B cell (primary cell): ENCODE results near the gene PDK4. TPM values are rescaled to one million over a fixed set of nuclear protein-coding genes. Genes with fewer than 3 reads are reported as not detected.

Experiments used
- ATAC-seq: fragments of 200-7000 bp; cut with Tn5 transposase; one replicate; pipeline ENCODE4 v1.10.0; 2021; ENCODE audit warnings: low read depth, mild to moderate bottlenecking, moderate number of reproducible peaks, moderate library complexity
- CTCF ChIA-PET: fragments of 350-600 bp; sonication (Branson Sonifier 250); formaldehyde crosslinking; loops from one replicate; lab custom pipeline; 2021; ENCODE audit warnings: antibody characterized with exemption, inconsistent platforms; lab: Charles Lee
- POLR2A ChIA-PET: fragments of 350-600 bp; sonication (Branson Sonifier 250); formaldehyde crosslinking; loops from one replicate; lab custom pipeline; 2021; ENCODE audit warnings: antibody characterized with exemption; lab: Charles Lee
- DNase-seq: peaks from one replicate; pipeline ENCODE4 v3.0.0; 2013
- H2AFZ ChIP-seq: 2 replicates; pipeline ENCODE4 v1.6.1; 2012; ENCODE audit warnings: mild to moderate bottlenecking, low read depth, low read length; ENCODE audit not compliant: insufficient read depth, poor library complexity, severe bottlenecking
- H3K27ac ChIP-seq, 2 donors: 1 replicate in 1 of 2; 2 replicates in 1 of 2; pipeline ENCODE4 v1.5.1; 2012 to 2013; ENCODE audit warnings: low read length in 2 of 2, mild to moderate bottlenecking in 2 of 2, moderate library complexity in 1 of 2
- H3K27me3 ChIP-seq, 4 experiments: fragments of 200-600 bp in 1 of 4; sonication (generic) in 1 of 4; replicated peaks in 1 of 4; 1 replicate in 2 of 4; 2 replicates in 2 of 4; pipeline versions ENCODE4 v1.6.1 to v1.7.0; 2013 to 2016; ENCODE audit warnings: low read length in 3 of 4, mild to moderate bottlenecking in 2 of 4, mixed read lengths in 1 of 4, moderate library complexity in 1 of 4; ENCODE audit not compliant: insufficient read depth in 4 of 4, control insufficient read depth in 3 of 4; ENCODE audit errors: control extremely low read depth in 1 of 4
- H3K36me3 ChIP-seq, 2 experiments: replicated peaks in 1 of 2; 1 replicate in 1 of 2; 2 replicates in 1 of 2; pipeline versions ENCODE4 v1.6.1 to v1.7.1; 2013; ENCODE audit warnings: low read length in 1 of 2; ENCODE audit not compliant: insufficient read depth in 2 of 2, control insufficient read depth in 1 of 2; ENCODE audit errors: control extremely low read depth in 1 of 2, extremely low read depth in 1 of 2
- H3K4me1 ChIP-seq, 2 donors: fragments of 200-600 bp in 1 of 2; sonication (generic) in 1 of 2; 1 replicate in 1 of 2; 2 replicates in 1 of 2; pipeline versions ENCODE4 v1.5.1 to v1.6.1; 2013 to 2017; ENCODE audit warnings: low read length in 2 of 2; ENCODE audit not compliant: control insufficient read depth in 2 of 2, insufficient read depth in 2 of 2
- H3K4me2 ChIP-seq: replicated peaks from 2 replicates; pipeline ENCODE3; 2012; ENCODE audit warnings: mild to moderate bottlenecking, low read depth, low read length; ENCODE audit not compliant: poor library complexity, severe bottlenecking
- H3K4me3 ChIP-seq, 5 experiments: fragments of 200-600 bp in 1 of 5; sonication (generic) in 1 of 5; 1 replicate in 3 of 5; 2 replicates in 2 of 5; pipeline versions ENCODE4 v1.5.1 to v1.7.0; 2011 to 2016; ENCODE audit warnings: low read length in 4 of 5, mild to moderate bottlenecking in 4 of 5, low read depth in 2 of 5, control low read depth in 1 of 5, moderate library complexity in 1 of 5; ENCODE audit not compliant: insufficient read depth in 1 of 5; ENCODE audit errors: control extremely low read depth in 1 of 5, extremely low read depth in 1 of 5
- H3K79me2 ChIP-seq: fragments of 200-600 bp; sonication (generic); one replicate; pipeline ENCODE4 v1.6.0; 2016; ENCODE audit warnings: low read length; ENCODE audit not compliant: control insufficient read depth, insufficient read depth
- H3K9ac ChIP-seq: fragments of 200-600 bp; sonication (generic); 2 replicates; pipeline ENCODE4 v1.6.1; 2017; ENCODE audit warnings: mild to moderate bottlenecking, low read length, moderate library complexity
- H3K9me3 ChIP-seq, 3 donors: one replicate each; pipeline versions ENCODE4 v1.6.1 to v1.7.1; 2013; ENCODE audit warnings: low read length in 2 of 3; ENCODE audit not compliant: control insufficient read depth in 2 of 3, insufficient read depth in 1 of 3; ENCODE audit errors: control extremely low read depth in 1 of 3
- H4K20me1 ChIP-seq: 2 replicates; pipeline ENCODE4 v1.6.0; 2012; ENCODE audit warnings: mild to moderate bottlenecking, low read length; ENCODE audit not compliant: insufficient read depth, control insufficient read depth, poor library complexity, severe bottlenecking
- H3K27ac Mint-ChIP-seq: one replicate; pipeline ENCODE4 v1.8.0; 2021; ENCODE audit warnings: mixed read lengths
- H3K27me3 Mint-ChIP-seq: one replicate; pipeline ENCODE4 v1.8.0; 2021; ENCODE audit warnings: mixed read lengths
- H3K4me1 Mint-ChIP-seq: one replicate; pipeline ENCODE4 v1.8.0; 2021; ENCODE audit warnings: mixed read lengths
- H3K4me3 Mint-ChIP-seq: one replicate; pipeline ENCODE4 v1.8.0; 2021; ENCODE audit warnings: mixed read lengths
- H3K9me3 Mint-ChIP-seq: one replicate; pipeline ENCODE4 v1.8.0; 2022; ENCODE audit warnings: mixed read lengths; ENCODE audit not compliant: insufficient read depth
- EZH2 ChIP-seq: IDR thresholded peaks from 2 replicates; pipeline ENCODE4 v1.6.1; 2012; ENCODE audit warnings: borderline replicate concordance, low read depth, mild to moderate bottlenecking, moderate library complexity, low read length; ENCODE audit not compliant: insufficient read depth, poor library complexity, severe bottlenecking
- WGBS: methylation state at CpG from one replicate; pipeline ENCODE4 v1.1.5; 2013; ENCODE audit warnings: missing lambda C conversion rate; ENCODE audit not compliant: insufficient coverage; 5-methylcytosine and 5-hydroxymethylcytosine counted together
- intact Hi-C: fragments of 100-400 bp; cut with micrococcal nuclease; formaldehyde crosslinking; loops from one replicate; pipeline ENCODE4 v1.10.0; 2022
- polyA plus RNA-seq: library from polyadenylated mRNA; depleted of rRNA; stranded (reverse); fragments of >200 nt; gene quantifications from 2 replicates; pipeline ENCODE4 v1.2.3, GENCODE V29; 2012
- total RNA-seq, 2 donors: library from RNA; stranded (reverse); fragments of 120-200 nt in 1 of 2; gene quantifications; 1 replicate in 1 of 2; 2 replicates in 1 of 2; pipeline versions ENCODE4 v1.2.3 to v1.2.4, GENCODE V29; 2013 to 2022
- TF ChIP-seq, protein P1 (sequence below): fragments of 200-600 bp; IDR thresholded peaks from one replicate; pipeline ENCODE4 v1.8.0; 2022; ENCODE audit warnings: antibody characterized with exemption, mild to moderate bottlenecking

PDK4 gene
- total and polyA plus RNA-seq, 2 donors (not counting 1 experiment from before 2014, with no cell fraction given): 0.54 to 6.8 TPM

DNA sequence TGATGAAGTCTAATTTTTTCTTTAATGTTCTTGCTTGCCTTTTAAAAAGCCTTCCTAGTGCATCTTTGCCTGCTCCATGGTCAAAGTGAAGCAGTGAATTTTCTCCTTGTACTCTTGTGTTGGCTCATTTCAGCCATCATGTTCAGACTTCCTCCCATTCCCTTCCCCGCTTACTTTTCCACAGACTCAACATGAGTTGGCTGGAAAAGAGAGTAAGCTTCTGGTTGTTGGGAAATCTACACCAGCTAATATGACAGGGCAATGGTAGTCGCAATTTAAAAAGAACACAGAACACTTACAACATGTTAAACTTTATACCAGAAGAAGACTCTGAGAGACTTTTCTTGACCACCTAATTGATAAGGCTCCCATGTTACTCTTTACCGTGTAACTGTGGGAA is 24.3 kb upstream of the PDK4 start:
- Mint-ChIP-seq H3K4me1 (no peaks in the 10 kb centered on the region), H3K27ac (no peak overlapping the region), H3K4me3 (no peak overlapping the region), H3K27me3 (peaks cover 13% of the 10 kb centered on the region), H3K9me3 (no peaks in the 10 kb centered on the region)
- Histone ChIP-seq H4K20me1 (no peaks in the 10 kb centered on the region), H3K9me3 (no peaks in the 10 kb centered on the region), H3K4me2 (no peak overlapping the region), H2AFZ (no peak overlapping the region), H3K79me2 (no peaks in the 10 kb centered on the region), H3K27ac (no peak overlapping the region), H3K27me3 (no peaks in the 10 kb centered on the region), H3K4me3 (no peak overlapping the region), H3K4me1 (no peaks in the 10 kb centered on the region), H3K36me3 (no peaks in the 10 kb centered on the region), H3K9ac (no peak overlapping the region)
- TF ChIP-seq, protein P1, sequence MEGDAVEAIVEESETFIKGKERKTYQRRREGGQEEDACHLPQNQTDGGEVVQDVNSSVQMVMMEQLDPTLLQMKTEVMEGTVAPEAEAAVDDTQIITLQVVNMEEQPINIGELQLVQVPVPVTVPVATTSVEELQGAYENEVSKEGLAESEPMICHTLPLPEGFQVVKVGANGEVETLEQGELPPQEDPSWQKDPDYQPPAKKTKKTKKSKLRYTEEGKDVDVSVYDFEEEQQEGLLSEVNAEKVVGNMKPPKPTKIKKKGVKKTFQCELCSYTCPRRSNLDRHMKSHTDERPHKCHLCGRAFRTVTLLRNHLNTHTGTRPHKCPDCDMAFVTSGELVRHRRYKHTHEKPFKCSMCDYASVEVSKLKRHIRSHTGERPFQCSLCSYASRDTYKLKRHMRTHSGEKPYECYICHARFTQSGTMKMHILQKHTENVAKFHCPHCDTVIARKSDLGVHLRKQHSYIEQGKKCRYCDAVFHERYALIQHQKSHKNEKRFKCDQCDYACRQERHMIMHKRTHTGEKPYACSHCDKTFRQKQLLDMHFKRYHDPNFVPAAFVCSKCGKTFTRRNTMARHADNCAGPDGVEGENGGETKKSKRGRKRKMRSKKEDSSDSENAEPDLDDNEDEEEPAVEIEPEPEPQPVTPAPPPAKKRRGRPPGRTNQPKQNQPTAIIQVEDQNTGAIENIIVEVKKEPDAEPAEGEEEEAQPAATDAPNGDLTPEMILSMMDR: no peak
- no peak for TF ChIP-seq EZH2
- no peak for ATAC-seq
- intact Hi-C loops: no loop called here
- POLR2A ChIA-PET: no interaction called here
- no CpG with 5 or more reads among the region's 3 CpGs for WGBS
- no peak for DNase-seq
- CTCF ChIA-PET: interaction anchor here (1.7 kb wide), 1 partner anchor 66 kb away, joined by 3 read pairs; no protein-coding TSS in a partner anchor

DNA sequence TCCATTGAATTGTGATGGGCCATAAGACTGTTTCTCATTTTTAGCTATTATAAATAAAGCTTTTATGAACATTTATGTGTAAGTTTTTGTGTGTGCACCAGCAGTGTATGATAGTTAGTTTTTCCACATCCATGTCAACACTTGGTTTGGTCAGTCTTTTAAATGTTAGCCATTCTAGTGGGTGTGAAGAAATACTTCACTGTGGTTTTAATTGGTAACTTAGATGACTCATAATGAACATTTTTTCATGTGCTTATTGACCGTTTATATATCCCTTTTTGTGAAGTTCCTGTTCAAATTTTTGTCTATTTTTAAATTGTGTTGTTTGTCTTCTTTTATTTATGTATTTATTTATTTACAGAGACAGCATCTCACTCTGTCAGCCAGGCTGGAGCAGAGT is 23.6 kb upstream of the PDK4 start:
- TF ChIP-seq EZH2: no peak
- Histone ChIP-seq H3K27ac (no peak overlapping the region), H3K4me3 (no peak overlapping the region), H4K20me1 (no peaks in the 10 kb centered on the region), H3K9me3 (peaks cover 0 to 3% (median 0%) of the 10 kb centered on the region in 3 donors), H3K79me2 (no peaks in the 10 kb centered on the region), H3K9ac (no peak overlapping the region), H3K4me2 (no peak overlapping the region), H3K27me3 (no peaks in the 10 kb centered on the region), H2AFZ (no peak overlapping the region), H3K4me1 (no peaks in the 10 kb centered on the region), H3K36me3 (no peaks in the 10 kb centered on the region)
- H3K4me3 Mint-ChIP-seq: no peak overlapping the region
- peaks cover 19% of the 10 kb centered on the region for H3K27me3 Mint-ChIP-seq
- ATAC-seq (no peak), DNase-seq (no peak)
- H3K4me1 Mint-ChIP-seq: no peaks in the 10 kb centered on the region
- H3K27ac Mint-ChIP-seq: no peak overlapping the region
- POLR2A ChIA-PET: no interaction called here
- intact Hi-C loops: no loop called here
- no CpG with 5 or more reads among the region's 1 CpG for WGBS
- CTCF ChIA-PET: interaction anchor here (0.6 to 1.7 kb wide), 2 partner anchors 10 to 66 kb away, joined by 3 to 4 read pairs; no protein-coding TSS in a partner anchor
- H3K9me3 Mint-ChIP-seq: peaks cover 6% of the 10 kb centered on the region
